ENCODE data around the gene NPY.

The NPY gene

DNA sequence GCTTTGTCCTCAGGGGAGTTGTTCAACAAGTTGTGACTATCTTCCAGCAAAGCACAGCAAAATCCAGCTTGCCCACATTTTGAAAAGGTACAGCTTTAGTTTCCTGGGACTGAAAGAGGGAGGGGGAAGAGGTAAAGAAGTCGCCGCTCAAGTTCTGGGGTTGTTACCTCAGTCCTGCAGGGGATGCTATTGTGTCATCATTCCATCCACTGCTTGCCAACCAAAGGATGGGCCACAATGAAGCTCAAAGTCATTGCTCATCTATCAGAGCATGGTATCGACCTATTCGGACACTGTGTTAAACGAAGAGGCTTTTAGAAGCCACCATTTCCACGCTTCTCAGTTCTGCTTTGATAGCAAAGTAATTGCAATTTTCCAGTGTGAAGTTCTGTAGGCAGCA lies 34.3 kb downstream of the NPY start:
- DNase-seq = no peak

DNA sequence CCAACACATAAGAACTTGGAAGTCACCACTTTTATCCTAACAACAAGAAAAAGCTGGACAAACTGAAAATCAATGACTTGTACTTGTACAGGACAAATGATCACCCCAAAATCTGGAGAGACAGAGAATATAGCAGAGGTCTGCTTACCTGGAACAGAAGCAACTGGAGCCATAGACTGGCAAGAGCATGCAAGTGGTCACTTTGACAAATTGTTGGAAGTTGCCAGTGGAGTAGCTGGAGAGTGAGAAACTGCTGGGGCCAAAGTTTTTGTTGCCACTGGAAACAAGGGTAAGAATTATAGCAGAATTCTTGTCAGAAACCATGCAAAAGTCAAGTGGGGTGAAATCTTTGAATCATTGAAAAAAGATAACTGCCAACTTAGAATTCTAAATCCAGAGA lies 35.2 kb downstream of the NPY start:
- no peak for DNase-seq

DNA sequence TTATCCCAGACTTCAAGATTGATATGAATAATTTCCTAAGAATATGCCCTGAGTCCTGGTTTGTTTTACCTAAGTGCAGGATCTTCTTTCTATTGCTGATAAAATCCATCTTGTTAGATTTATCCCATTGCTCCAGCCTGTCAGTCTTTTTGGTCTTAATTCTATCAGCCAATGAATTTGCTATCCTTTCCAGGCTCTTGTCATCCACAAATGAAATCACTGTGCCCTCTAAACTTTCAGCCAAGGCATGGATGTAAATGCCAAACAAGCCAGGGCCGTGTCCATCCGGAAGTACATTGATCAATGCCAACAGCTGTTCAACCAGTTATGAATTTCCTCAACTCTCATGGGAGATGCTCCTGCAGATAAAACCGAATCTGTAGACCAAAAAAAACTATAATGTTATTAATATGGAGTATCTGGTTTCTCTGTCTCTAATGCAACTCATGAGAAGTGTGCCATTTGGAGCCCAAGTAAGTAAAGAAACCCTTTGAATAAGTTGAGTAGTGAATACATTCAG lies 40.0 kb downstream of the NPY start:
- no peak for DNase-seq

GRCh38 chr7:24325708-24326107 lies 41.7 kb downstream of the NPY start:
- no peak for DNase-seq

- no peak for DNase-seq
These were observed 44.1 kb downstream of the NPY start for GRCh38 chr7:24328050-24328449.

GRCh38 chr7:24328894-24329293 lies 44.9 kb downstream of the NPY start:
- no peak for DNase-seq

GRCh38 chr7:24334012-24334411 lies 50.0 kb downstream of the NPY start:
- no peak for DNase-seq

GRCh38 chr7:24334627-24335026 lies 50.6 kb downstream of the NPY start:
- no peak for DNase-seq

DNA sequence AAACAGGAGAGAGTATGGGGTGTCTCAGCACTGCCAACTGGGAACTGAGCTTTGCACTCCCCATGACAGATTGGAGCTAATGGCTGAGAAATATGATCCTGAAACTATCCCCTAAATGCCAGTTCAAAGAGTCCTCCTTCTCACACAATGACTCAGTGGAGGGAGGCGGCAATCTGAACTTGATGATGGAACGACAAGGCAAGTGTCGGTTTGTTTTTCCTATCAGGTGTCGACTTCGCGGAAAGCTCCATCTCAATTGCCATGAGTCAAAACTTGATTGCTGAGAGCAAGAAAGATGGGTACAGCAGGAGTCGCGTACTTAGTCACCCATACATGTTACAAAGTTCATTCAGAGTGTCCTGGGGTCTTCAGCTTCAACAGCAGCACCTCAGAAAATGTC lies 52.5 kb downstream of the NPY start:
- DNase-seq = no peak

GRCh38 chr7:24337180-24337579 lies 53.2 kb downstream of the NPY start:
- peak; percentile 48 for DNase-seq

- DNase-seq = no peak
These were observed 55.6 kb downstream of the NPY start for GRCh38 chr7:24339575-24339974.

- DNase-seq = no peak
These were observed 56.7 kb downstream of the NPY start for GRCh38 chr7:24340727-24341126.
